DND-41 (cell line): ENCODE results near the gene ANKHD1.

Source experiments
- CTCF ChIP-seq: IDR thresholded peaks from 2 replicates; pipeline ENCODE4 v1.5.1; 2012; ENCODE audit warnings: borderline replicate concordance, low read length, moderate library complexity, mild to moderate bottlenecking; ENCODE audit not compliant: poor library complexity, severe bottlenecking; ENCODE audit errors: extremely low read depth
- EZH2 ChIP-seq: IDR thresholded peaks from 3 replicates; pipeline ENCODE4 v1.6.1; 2012; ENCODE audit warnings: borderline replicate concordance, low read depth, mild to moderate bottlenecking, moderate library complexity, low read length, inconsistent platforms; ENCODE audit not compliant: severe bottlenecking

- peak; percentile 89 for TF ChIP-seq CTCF
- TF ChIP-seq EZH2, result no peak
Observed at GRCh38 chr5:140372971-140373487, 28.6 kb upstream of the ANKHD1 start.
